Activated CD8-positive, alpha-beta memory T cell treated with anti-CD3 and anti-CD28 coated beads, Interleukin-2, amount 10 ng/mL, durations not matched to agents 7 days and 5 days (primary cell): ENCODE data around the gene RBM23. TPM values are rescaled to one million over a fixed set of nuclear protein-coding genes. Genes with fewer than 3 reads are reported as not detected.
"Not testable (repeated sequence)": the region's sequence is repeated elsewhere in the genome, so short reads cannot be mapped to it uniquely, and the experiment has no call there.

ENCODE experiments used
- ATAC-seq: fragments of 150-1000 bp; cut with Tn5 transposase; one replicate; pipeline ENCODE4 v1.10.0; 2021; ENCODE audit warnings: moderate library complexity
- CTCF ChIA-PET: fragments of 350-600 bp; sonication (Branson Sonifier 250); formaldehyde crosslinking; loops from one replicate; lab custom pipeline; 2021; ENCODE audit warnings: antibody characterized with exemption; lab: Charles Lee
- DNase-seq: peaks from one replicate; pipeline ENCODE4 v3.0.0-alpha.2; 2020
- H3K27ac Mint-ChIP-seq: one replicate; pipeline ENCODE4 v1.8.0; 2021; ENCODE audit warnings: mild to moderate bottlenecking, mixed read lengths
- H3K27me3 Mint-ChIP-seq: one replicate; pipeline ENCODE4 v1.8.0; 2021; ENCODE audit warnings: mixed read lengths
- H3K36me3 Mint-ChIP-seq: one replicate; pipeline ENCODE4 v1.8.0; 2021; ENCODE audit warnings: mild to moderate bottlenecking, mixed read lengths
- H3K4me1 Mint-ChIP-seq: one replicate; pipeline ENCODE4 v1.8.0; 2021; ENCODE audit warnings: mixed read lengths
- H3K4me3 Mint-ChIP-seq: one replicate; pipeline ENCODE4 v1.8.0; 2021; ENCODE audit warnings: mild to moderate bottlenecking, moderate library complexity, mixed read lengths
- H3K9me3 Mint-ChIP-seq: one replicate; pipeline ENCODE4 v1.8.0; 2022; ENCODE audit warnings: low read depth, mixed read lengths
- total RNA-seq, 2 experiments: library from RNA; stranded (reverse); gene quantifications; one replicate each; pipeline ENCODE4 v1.2.3, GENCODE V29; 2021

Gene RBM23
- total RNA-seq, 2 experiments from 2014 or later, result 82.9 to 96.7 TPM

- Mint-ChIP-seq H3K9me3 (peaks cover 9% of the 10 kb centered on the region), H3K4me1 (peaks cover 9% of the 10 kb centered on the region), H3K27ac (no peak overlapping the region), H3K27me3 (peaks cover 18% of the 10 kb centered on the region), H3K36me3 (peaks cover 10% of the 10 kb centered on the region), H3K4me3 (no peak overlapping the region)
- CTCF ChIA-PET, result interaction anchor here (0.6 to 9.0 kb wide), 7 partner anchors 13 to 307 kb away, joined by 3 to 45 read pairs (median 3); partner anchors contain the start of genes RBM23 and REM2
- DNase-seq (no peak), ATAC-seq (no peak)
Observed at GRCh38 chr14:22865424-22866405, 53.2 kb downstream of the RBM23 start.

GRCh38 chr14:22864979-22865378, 54.0 kb downstream of the RBM23 start:
- Mint-ChIP-seq H3K27ac (no peak overlapping the region), H3K27me3 (peaks cover 22% of the 10 kb centered on the region), H3K9me3 (peaks cover 9% of the 10 kb centered on the region), H3K4me3 (no peak overlapping the region), H3K4me1 (peaks cover 1% of the 10 kb centered on the region), H3K36me3 (peaks cover 11% of the 10 kb centered on the region)
- ATAC-seq (no peak), DNase-seq (no peak)
- CTCF ChIA-PET, result interaction anchor here (1.3 to 9.0 kb wide), 2 partner anchors 12 to 42 kb away, joined by 4 to 45 read pairs; no protein-coding TSS in a partner anchor

GRCh38 chr14:22861651-22862050, 57.3 kb downstream of the RBM23 start:
- DNase-seq, result no peak
- peaks cover 14% of the 10 kb centered on the region for H3K4me1 Mint-ChIP-seq
- H3K27me3 Mint-ChIP-seq, result peaks cover 43% of the 10 kb centered on the region
- no peak overlapping the region for H3K4me3 Mint-ChIP-seq
- peaks cover 9% of the 10 kb centered on the region for H3K9me3 Mint-ChIP-seq
- CTCF ChIA-PET, result interaction anchor here (0.6 to 9.0 kb wide), 7 partner anchors 9 to 120 kb away, joined by 3 to 61 read pairs (median 5); partner anchors contain the start of genes AJUBA and LRP10
- peaks cover 16% of the 10 kb centered on the region for H3K36me3 Mint-ChIP-seq
- ATAC-seq, result no peak
- H3K27ac Mint-ChIP-seq, result no peak overlapping the region

GRCh38 chr14:22860377-22860776, 58.6 kb downstream of the RBM23 start:
- CTCF ChIA-PET, result interaction anchor here (1.0 to 9.0 kb wide), 8 partner anchors 7 to 290 kb away, joined by 3 to 61 read pairs (median 6); partner anchors contain the start of genes LRP10 and PRMT5
- not testable (repeated sequence) for ATAC-seq, DNase-seq, H3K4me3 Mint-ChIP-seq, H3K27ac Mint-ChIP-seq
- peaks cover 19% of the 10 kb centered on the region for H3K36me3 Mint-ChIP-seq
- H3K4me1 Mint-ChIP-seq, result peaks cover 17% of the 10 kb centered on the region
- peaks cover 11% of the 10 kb centered on the region for H3K9me3 Mint-ChIP-seq
- peaks cover 51% of the 10 kb centered on the region for H3K27me3 Mint-ChIP-seq

GRCh38 chr14:22856428-22856827, 62.5 kb downstream of the RBM23 start:
- ATAC-seq (no peak), DNase-seq (no peak)
- Mint-ChIP-seq H3K27me3 (peaks cover 47% of the 10 kb centered on the region), H3K27ac (no peak overlapping the region), H3K36me3 (peaks cover 10% of the 10 kb centered on the region), H3K4me1 (peaks cover 39% of the 10 kb centered on the region), H3K9me3 (peaks cover 4% of the 10 kb centered on the region), H3K4me3 (no peak overlapping the region)
- CTCF ChIA-PET, result interaction anchor here (1.2 to 10.2 kb wide), 5 partner anchors 16 to 286 kb away, joined by 3 to 239 read pairs (median 57); partner anchors contain the start of genes LRP10 and MRPL52

GRCh38 chr14:22854963-22855724, 63.8 kb downstream of the RBM23 start:
- H3K4me3 Mint-ChIP-seq, result no peak overlapping the region
- H3K27me3 Mint-ChIP-seq, result peaks cover 37% of the 10 kb centered on the region

GRCh38 chr14:22854296-22854695, 64.7 kb downstream of the RBM23 start:
- CTCF ChIA-PET, result interaction anchor here (0.6 to 10.2 kb wide), 25 partner anchors 10 to 354 kb away, joined by 3 to 239 read pairs (median 9); partner anchors contain the start of genes ABHD4, LRP10, MMP14 and MRPL52
- H3K27ac Mint-ChIP-seq, H3K4me3 Mint-ChIP-seq, H3K36me3 Mint-ChIP-seq, ATAC-seq, H3K9me3 Mint-ChIP-seq, DNase-seq: not testable (repeated sequence)
- H3K27me3 Mint-ChIP-seq, result peaks cover 31% of the 10 kb centered on the region
- peaks cover 45% of the 10 kb centered on the region for H3K4me1 Mint-ChIP-seq

More at GRCh38 chr14:22854963-22855724, 63.8 kb downstream of the RBM23 start:
- peaks cover 45% of the 10 kb centered on the region for H3K4me1 Mint-ChIP-seq
- peaks cover 2% of the 10 kb centered on the region for H3K9me3 Mint-ChIP-seq
- no peak for ATAC-seq
- H3K27ac Mint-ChIP-seq, result no peak overlapping the region
- peaks cover 8% of the 10 kb centered on the region for H3K36me3 Mint-ChIP-seq
- no peak for DNase-seq
- CTCF ChIA-PET, result interaction anchor here (0.6 to 10.2 kb wide), 21 partner anchors 9 to 355 kb away, joined by 3 to 239 read pairs (median 5); partner anchors contain the start of genes ABHD4, LRP10, MMP14 and MRPL52

GRCh38 chr14:22852940-22853767, 65.8 kb downstream of the RBM23 start:
- H3K4me1 Mint-ChIP-seq, result peaks cover 37% of the 10 kb centered on the region
- H3K27me3 Mint-ChIP-seq, result peaks cover 32% of the 10 kb centered on the region
- ATAC-seq (peak; percentile 87), DNase-seq (peak; percentile 93)
- H3K4me3 Mint-ChIP-seq, result peak overlapping the region; percentile 70
- CTCF ChIA-PET, result interaction anchor here (0.6 to 10.2 kb wide), 39 partner anchors 10 to 1002 kb away, joined by 3 to 239 read pairs (median 5); partner anchors contain the start of genes ABHD4, DAD1, LRP10 and MMP14
- peaks cover 4% of the 10 kb centered on the region for H3K36me3 Mint-ChIP-seq
- H3K27ac Mint-ChIP-seq, result peak overlapping the region; percentile 79
- peaks cover 2% of the 10 kb centered on the region for H3K9me3 Mint-ChIP-seq

- Mint-ChIP-seq H3K4me3 (no peak overlapping the region), H3K27ac (no peak overlapping the region), H3K9me3 (peaks cover 2% of the 10 kb centered on the region), H3K27me3 (peaks cover 27% of the 10 kb centered on the region), H3K36me3 (peaks cover 4% of the 10 kb centered on the region), H3K4me1 (peaks cover 34% of the 10 kb centered on the region)
- no peak for DNase-seq
- CTCF ChIA-PET, result interaction anchor here (0.6 to 10.2 kb wide), 35 partner anchors 10 to 1001 kb away, joined by 3 to 239 read pairs (median 5); partner anchors contain the start of genes ABHD4, DAD1, LRP10 and MMP14
- no peak for ATAC-seq
Observed at GRCh38 chr14:22852599-22852939, 66.4 kb downstream of the RBM23 start.

GRCh38 chr14:22852178-22852577, 66.8 kb downstream of the RBM23 start:
- DNase-seq, H3K4me3 Mint-ChIP-seq, H3K36me3 Mint-ChIP-seq, H3K9me3 Mint-ChIP-seq, ATAC-seq, H3K27ac Mint-ChIP-seq: not testable (repeated sequence)
- peaks cover 33% of the 10 kb centered on the region for H3K4me1 Mint-ChIP-seq
- peaks cover 23% of the 10 kb centered on the region for H3K27me3 Mint-ChIP-seq
- CTCF ChIA-PET, result interaction anchor here (0.6 to 10.2 kb wide), 28 partner anchors 9 to 1001 kb away, joined by 3 to 239 read pairs (median 8); partner anchors contain the start of genes ABHD4, DAD1, LRP10 and MMP14

- Mint-ChIP-seq H3K36me3 (peaks cover under 1% of the 10 kb centered on the region), H3K4me3 (no peak overlapping the region), H3K4me1 (peaks cover 31% of the 10 kb centered on the region), H3K9me3 (no peaks in the 10 kb centered on the region), H3K27ac (peak overlapping the region; percentile 68), H3K27me3 (peaks cover 18% of the 10 kb centered on the region)
- DNase-seq (peak; percentile 86), ATAC-seq (peak; percentile 55)
- CTCF ChIA-PET, result interaction anchor here (0.7 to 10.2 kb wide), 23 partner anchors 13 to 283 kb away, joined by 3 to 239 read pairs (median 4); partner anchors contain the start of genes CDH24, DAD1, LRP10 and MRPL52
Observed at GRCh38 chr14:22850944-22851764, 67.8 kb downstream of the RBM23 start.
